ENCODE measurements around the gene WDR33. TPM values are rescaled to one million over a fixed set of nuclear protein-coding genes. Genes with fewer than 3 reads are reported as not detected.

WDR33 gene
- total RNA-seq, 3 donors from 2014 or later = 49.4 to 83.3 (median 50.1) TPM

DNA sequence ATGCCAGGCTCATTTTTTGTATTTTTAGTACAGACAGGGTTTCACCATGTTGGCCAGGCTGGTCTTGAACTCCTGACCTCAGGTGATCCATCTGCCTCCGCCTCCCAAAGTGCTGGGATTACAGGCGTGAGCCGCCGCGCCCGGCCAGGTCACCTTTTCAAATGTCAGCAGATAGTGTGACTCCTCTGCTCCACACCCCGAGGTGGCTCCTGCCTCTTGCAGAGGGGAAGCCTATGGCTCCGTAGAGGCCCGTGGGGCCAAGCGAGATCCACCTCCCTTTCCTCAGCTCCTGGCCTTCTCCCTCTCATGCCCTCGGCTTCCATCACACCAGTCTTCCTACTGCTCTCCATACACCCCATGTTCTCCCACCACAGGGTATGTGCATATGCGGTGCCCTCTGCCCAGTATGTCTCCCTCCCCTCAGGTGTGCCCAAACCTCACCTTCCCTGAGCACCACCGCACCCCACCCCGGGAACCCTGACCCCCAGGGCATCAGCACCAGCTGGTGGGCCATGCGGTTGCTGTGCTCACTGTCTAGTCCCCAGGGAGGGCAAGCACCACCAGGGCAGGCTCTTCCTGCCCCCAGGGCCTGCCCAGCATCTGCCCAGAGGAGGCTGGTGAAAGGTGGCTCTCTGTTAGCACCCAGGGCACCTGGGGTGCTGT is 154.3 kb downstream of the WDR33 start:
- no peak for TF ChIP-seq POLR2AphosphoS5 (IDR thresholded peaks at IDR 0.05)
- H3K36me3 ChIP-seq = no peaks in the 10 kb centered on the region
- no peak for DNase-seq (ENCODE audit: low spot score in 2 of 2)
- H3K27me3 ChIP-seq = no peaks in the 10 kb centered on the region
- H3K27ac ChIP-seq = peak overlapping the region in 1 of 2 donors; percentile 52
- intact Hi-C loops (cut with DNase I; ENCODE audit: low total_unique reads) = no loop called here
- H3K4me1 ChIP-seq = no peaks in the 10 kb centered on the region
- no peaks in the 10 kb centered on the region for H3K9me3 ChIP-seq
- H3K4me3 ChIP-seq = no peak overlapping the region

DNA sequence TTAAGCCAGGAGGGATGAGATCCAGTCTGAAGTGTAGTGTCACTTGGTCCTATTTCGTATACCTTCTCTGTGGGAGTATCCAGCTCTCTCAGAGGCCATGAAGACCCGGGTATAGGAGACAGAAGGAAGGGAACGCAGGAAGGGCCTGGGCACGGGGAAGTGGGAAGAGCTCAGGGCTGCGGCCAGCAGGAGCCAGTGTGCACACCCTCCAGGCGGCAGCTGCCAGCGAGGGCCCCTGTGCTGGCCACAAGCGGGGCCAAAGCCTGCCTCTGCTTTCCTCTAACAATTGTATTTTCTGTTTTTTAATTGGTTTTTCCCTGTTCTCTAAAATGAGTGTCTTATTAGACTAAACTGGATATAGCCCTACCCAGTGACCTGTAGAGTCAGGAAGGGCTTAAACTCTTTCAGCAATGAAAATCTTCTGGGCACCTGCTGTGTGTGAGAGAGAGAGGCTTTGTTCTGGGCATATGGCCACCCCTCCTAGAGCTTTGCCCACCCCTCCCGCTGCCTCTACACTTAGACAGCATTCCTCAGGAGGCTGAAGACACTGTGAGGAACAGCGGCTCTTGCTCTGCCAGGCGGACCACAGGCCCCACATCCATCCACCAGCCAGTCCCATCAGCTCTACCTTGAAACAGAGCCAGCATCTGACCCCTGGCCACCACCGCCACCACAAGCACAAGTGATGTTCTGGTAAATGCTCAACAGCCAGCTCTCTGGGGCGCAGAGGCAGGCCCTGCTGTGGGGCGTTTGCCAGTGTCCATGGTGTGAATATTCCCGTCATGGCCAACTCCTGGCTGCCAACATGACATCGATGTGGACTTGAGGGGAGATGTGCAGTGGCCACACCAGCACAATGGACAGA is 155.5 kb downstream of the WDR33 start:
- no peaks in the 10 kb centered on the region for H3K27me3 ChIP-seq
- DNase-seq (ENCODE audit: low spot score in 2 of 2) = no peak
- no peaks in the 10 kb centered on the region for H3K36me3 ChIP-seq
- H3K4me3 ChIP-seq = no peak overlapping the region
- intact Hi-C loops (cut with DNase I; ENCODE audit: low total_unique reads) = no loop called here
- H3K9me3 ChIP-seq = no peaks in the 10 kb centered on the region
- H3K4me1 ChIP-seq = no peaks in the 10 kb centered on the region
- H3K27ac ChIP-seq = peak overlapping the region in 1 of 2 donors; percentile 61
- TF ChIP-seq POLR2AphosphoS5 (IDR thresholded peaks at IDR 0.05) (no peak), POLR2A (IDR thresholded peaks at IDR 0.05) (no peak)
- TF ChIP-seq, protein P1, sequence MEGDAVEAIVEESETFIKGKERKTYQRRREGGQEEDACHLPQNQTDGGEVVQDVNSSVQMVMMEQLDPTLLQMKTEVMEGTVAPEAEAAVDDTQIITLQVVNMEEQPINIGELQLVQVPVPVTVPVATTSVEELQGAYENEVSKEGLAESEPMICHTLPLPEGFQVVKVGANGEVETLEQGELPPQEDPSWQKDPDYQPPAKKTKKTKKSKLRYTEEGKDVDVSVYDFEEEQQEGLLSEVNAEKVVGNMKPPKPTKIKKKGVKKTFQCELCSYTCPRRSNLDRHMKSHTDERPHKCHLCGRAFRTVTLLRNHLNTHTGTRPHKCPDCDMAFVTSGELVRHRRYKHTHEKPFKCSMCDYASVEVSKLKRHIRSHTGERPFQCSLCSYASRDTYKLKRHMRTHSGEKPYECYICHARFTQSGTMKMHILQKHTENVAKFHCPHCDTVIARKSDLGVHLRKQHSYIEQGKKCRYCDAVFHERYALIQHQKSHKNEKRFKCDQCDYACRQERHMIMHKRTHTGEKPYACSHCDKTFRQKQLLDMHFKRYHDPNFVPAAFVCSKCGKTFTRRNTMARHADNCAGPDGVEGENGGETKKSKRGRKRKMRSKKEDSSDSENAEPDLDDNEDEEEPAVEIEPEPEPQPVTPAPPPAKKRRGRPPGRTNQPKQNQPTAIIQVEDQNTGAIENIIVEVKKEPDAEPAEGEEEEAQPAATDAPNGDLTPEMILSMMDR (IDR thresholded peaks at IDR 0.05) = no peak

DNA sequence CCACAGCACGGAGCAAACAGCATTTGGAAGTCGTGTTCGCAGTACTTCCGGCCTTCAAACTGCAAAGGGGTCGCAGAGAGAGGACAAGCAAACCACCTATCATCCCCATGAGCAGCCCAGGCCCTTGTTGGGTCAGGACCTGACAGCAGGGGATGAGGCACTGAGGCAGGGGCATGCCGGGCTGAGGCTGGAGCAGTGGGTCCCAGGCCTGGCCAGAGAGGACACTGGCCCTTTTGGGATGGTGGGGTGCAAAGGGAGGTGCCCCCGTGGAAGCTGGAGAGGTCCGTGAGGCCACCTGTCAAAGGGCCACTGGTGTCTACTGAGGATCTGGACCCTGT is 156.2 kb downstream of the WDR33 start:
- Histone ChIP-seq H3K27ac (peak overlapping the region in 1 of 2 donors; percentile 61), H3K27me3 (no peaks in the 10 kb centered on the region), H3K36me3 (no peaks in the 10 kb centered on the region), H3K4me1 (no peaks in the 10 kb centered on the region), H3K9me3 (no peaks in the 10 kb centered on the region), H3K4me3 (no peak overlapping the region)
- intact Hi-C loops (cut with DNase I; ENCODE audit: low total_unique reads) = no loop called here
- no peak for DNase-seq (ENCODE audit: low spot score in 2 of 2)
- TF ChIP-seq, protein P1 (IDR thresholded peaks at IDR 0.05) = no peak
- no peak for TF ChIP-seq POLR2AphosphoS5 (IDR thresholded peaks at IDR 0.05)

DNA sequence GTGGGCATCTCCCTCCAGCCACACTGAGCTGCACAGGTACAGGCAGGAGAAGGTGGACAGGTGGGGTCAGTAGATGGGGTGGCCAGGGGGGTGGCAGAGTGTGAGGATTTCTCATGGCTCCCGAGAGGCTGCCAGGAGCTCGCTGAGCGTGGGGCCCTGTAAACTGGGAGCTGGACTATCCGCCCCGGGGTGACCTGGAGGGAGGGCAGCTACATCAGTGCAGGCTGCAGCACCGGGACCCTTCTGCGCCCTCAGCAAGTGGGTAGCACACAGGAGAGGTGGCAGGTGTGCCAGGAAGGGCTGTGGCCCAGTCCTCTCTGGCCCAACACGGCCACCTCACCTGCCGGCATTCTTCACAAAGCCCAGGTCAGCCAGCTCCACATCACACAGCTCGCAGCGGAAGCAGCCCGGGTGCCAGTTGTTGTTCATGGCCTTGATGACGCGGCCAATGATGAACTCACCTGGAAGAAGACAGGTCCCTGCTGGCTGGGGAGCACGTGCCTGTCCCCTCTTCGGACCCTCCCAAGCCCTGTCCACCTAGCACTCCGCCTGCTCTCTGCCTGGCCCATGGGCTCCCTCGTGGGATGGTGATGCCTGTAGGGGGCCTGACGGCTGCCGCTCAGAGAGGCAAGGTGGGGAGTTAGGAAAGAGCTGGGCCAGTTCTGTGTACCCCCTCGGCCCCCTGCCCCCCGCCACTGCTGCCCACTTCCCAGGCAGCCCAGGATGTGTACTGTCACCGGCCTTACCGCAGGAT is 156.7 kb downstream of the WDR33 start:
- no peak for DNase-seq (ENCODE audit: low spot score in 2 of 2)
- Histone ChIP-seq H3K4me1 (no peaks in the 10 kb centered on the region), H3K36me3 (no peaks in the 10 kb centered on the region), H3K4me3 (no peak overlapping the region), H3K27me3 (no peaks in the 10 kb centered on the region), H3K27ac (no peak overlapping the region), H3K9me3 (no peaks in the 10 kb centered on the region)
- intact Hi-C loops (cut with DNase I; ENCODE audit: low total_unique reads) = no loop called here
- TF ChIP-seq, protein P1 (IDR thresholded peaks at IDR 0.05) = no peak
- TF ChIP-seq POLR2A (IDR thresholded peaks at IDR 0.05) (no peak), POLR2AphosphoS5 (IDR thresholded peaks at IDR 0.05) (no peak)

DNA sequence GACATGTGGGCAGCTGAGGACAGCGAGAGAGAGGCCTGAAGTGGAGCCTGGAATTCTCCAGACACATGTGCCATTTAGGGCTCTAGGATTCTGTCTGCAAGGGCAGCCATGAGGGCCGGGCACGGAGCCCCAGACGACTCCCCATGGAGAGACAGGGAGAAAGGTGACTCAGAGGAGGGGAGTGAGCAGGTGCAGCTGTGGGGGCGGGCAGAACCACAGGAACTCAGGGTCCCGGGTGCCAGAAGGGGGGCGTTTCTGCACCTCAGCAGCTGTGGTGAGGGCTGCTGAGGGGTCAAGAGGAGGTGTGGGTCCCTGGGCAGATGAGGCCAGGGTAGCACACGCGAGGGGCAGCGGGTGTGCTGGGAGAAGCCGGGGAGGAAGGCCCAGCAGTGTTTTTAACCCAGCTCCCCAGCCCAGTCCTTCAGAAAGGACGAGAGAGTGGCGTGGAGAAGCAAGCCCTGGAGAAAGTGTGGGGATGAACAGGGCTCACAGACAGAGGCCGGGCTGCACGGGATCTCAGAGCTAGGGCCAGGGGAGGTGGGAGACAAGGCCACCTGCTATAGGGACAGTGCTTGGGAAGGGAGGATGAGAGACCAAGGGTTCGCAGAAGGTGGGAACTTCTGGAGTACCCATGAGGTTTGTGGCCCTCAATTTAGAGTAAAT is 157.4 kb downstream of the WDR33 start:
- no peaks in the 10 kb centered on the region for H3K36me3 ChIP-seq
- TF ChIP-seq POLR2A (IDR thresholded peaks at IDR 0.05) (no peak), POLR2AphosphoS5 (IDR thresholded peaks at IDR 0.05) (no peak)
- TF ChIP-seq, protein P1 (IDR thresholded peaks at IDR 0.05) = no peak
- H3K27ac ChIP-seq = no peak overlapping the region
- no peaks in the 10 kb centered on the region for H3K9me3 ChIP-seq
- DNase-seq (ENCODE audit: low spot score in 2 of 2) = no peak
- intact Hi-C loops (cut with DNase I; ENCODE audit: low total_unique reads) = no loop called here
- no peaks in the 10 kb centered on the region for H3K27me3 ChIP-seq
- no peaks in the 10 kb centered on the region for H3K4me1 ChIP-seq
- no peak overlapping the region for H3K4me3 ChIP-seq

Data from breast epithelium (tissue), 4 donors.